GM19455 (cell line): Measurements from ENCODE around the gene TBR1.

ENCODE experiments used
- ATAC-seq: cut with Tn5 transposase; IDR thresholded peaks from one replicate; pipeline ENCODE4 v1.9.1; 2021; ENCODE audit not compliant: unreplicated experiment

TBR1 gene

GRCh38 chr2:161414042-161415033 is 1.8 kb upstream of the TBR1 start:
- peak; percentile 51 for ATAC-seq

- ATAC-seq, result peak; percentile 39
Observed at GRCh38 chr2:161415034-161415986, 787 bp upstream of the TBR1 start.

GRCh38 chr2:161416708-161417437 is 776 bp downstream of the TBR1 start:
- ATAC-seq, result no peak

- ATAC-seq, result no peak
Observed at GRCh38 chr2:161417438-161418274, 1.6 kb downstream of the TBR1 start.

- ATAC-seq, result no peak
Observed at GRCh38 chr2:161418275-161418714, 2.2 kb downstream of the TBR1 start.

- ATAC-seq, result no peak
Observed at GRCh38 chr2:161418715-161419637, 2.9 kb downstream of the TBR1 start.

- no peak for ATAC-seq
Observed at GRCh38 chr2:161419638-161420190, 3.6 kb downstream of the TBR1 start.

GRCh38 chr2:161420406-161421074 is 4.4 kb downstream of the TBR1 start:
- no peak for ATAC-seq

- no peak for ATAC-seq
Observed at GRCh38 chr2:161421686-161422085, 5.6 kb downstream of the TBR1 start.

GRCh38 chr2:161422816-161423403 is 6.8 kb downstream of the TBR1 start:
- ATAC-seq, result no peak

GRCh38 chr2:161423421-161424393 is 7.6 kb downstream of the TBR1 start:
- ATAC-seq, result no peak

- no peak for ATAC-seq
Observed at GRCh38 chr2:161424394-161424769, 8.3 kb downstream of the TBR1 start.

GRCh38 chr2:161424891-161425727 is 9.0 kb downstream of the TBR1 start:
- ATAC-seq, result no peak

GRCh38 chr2:161425728-161426454 is 9.8 kb downstream of the TBR1 start:
- ATAC-seq, result no peak

- ATAC-seq, result no peak
Observed at GRCh38 chr2:161426455-161426921, 10.4 kb downstream of the TBR1 start.
